Measurements from ENCODE around the gene TMPRSS11D. TPM values are rescaled to one million over a fixed set of nuclear protein-coding genes. Genes with fewer than 3 reads are reported as not detected.
A peak's percentile ranks its signal among the peaks of the same experiment; 100 is the strongest.

Gene TMPRSS11D
- total and polyA plus RNA-seq, 9 donors = not detected

DNA sequence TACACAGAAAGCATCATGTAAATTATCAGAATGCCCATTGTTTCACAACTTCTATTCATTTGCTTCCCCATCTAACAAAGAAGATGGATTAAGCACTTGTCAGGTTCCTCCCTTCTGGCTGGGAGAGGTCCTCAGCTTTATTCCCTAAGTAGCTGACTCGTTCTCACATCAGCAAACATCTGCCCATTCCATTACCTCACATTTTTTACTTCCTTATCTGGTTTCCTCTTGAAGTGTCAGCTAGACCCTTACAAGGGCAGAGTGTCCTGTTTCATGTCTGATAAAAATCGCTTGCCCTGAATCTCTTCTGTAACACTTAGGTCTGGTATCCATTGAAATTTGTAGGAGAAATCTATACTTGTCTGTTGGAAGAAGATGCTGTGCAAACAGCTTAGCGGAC, 44.7 kb upstream of the TMPRSS11D start:
- no peak overlapping the region for H3K27ac ChIP-seq
- intact Hi-C loops (cut with DNase I) = no loop called here
- no peaks in the 10 kb centered on the region for H3K36me3 ChIP-seq
- TF ChIP-seq EP300 (IDR thresholded peaks at IDR 0.05) (no peak), POLR2A (IDR thresholded peaks at IDR 0.05) (no peak)
- TF ChIP-seq, protein P1, sequence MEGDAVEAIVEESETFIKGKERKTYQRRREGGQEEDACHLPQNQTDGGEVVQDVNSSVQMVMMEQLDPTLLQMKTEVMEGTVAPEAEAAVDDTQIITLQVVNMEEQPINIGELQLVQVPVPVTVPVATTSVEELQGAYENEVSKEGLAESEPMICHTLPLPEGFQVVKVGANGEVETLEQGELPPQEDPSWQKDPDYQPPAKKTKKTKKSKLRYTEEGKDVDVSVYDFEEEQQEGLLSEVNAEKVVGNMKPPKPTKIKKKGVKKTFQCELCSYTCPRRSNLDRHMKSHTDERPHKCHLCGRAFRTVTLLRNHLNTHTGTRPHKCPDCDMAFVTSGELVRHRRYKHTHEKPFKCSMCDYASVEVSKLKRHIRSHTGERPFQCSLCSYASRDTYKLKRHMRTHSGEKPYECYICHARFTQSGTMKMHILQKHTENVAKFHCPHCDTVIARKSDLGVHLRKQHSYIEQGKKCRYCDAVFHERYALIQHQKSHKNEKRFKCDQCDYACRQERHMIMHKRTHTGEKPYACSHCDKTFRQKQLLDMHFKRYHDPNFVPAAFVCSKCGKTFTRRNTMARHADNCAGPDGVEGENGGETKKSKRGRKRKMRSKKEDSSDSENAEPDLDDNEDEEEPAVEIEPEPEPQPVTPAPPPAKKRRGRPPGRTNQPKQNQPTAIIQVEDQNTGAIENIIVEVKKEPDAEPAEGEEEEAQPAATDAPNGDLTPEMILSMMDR (IDR thresholded peaks at IDR 0.05) = no peak
- H3K27me3 ChIP-seq = no peaks in the 10 kb centered on the region
- DNase-seq = no peak
- 28 to 39% (median 32%) methylated on average over 3 of the region's 3 CpGs for WGBS, 3 donors
- no peaks in the 10 kb centered on the region for H3K4me1 ChIP-seq (ENCODE audit: insufficient read depth)
- H3K4me3 ChIP-seq = no peak overlapping the region
- peaks cover 0 to 5% of the 10 kb centered on the region in 2 donors for H3K9me3 ChIP-seq

GRCh38 chr4:67927251-67927650, 43.4 kb upstream of the TMPRSS11D start:
- intact Hi-C loops (cut with DNase I) = no loop called here
- peak in 1 of 5 donors; percentile 11 for DNase-seq
- 93 to 97% (median 96%) methylated on average over 3 of the region's 3 CpGs for WGBS, 3 donors

GRCh38 chr4:67926485-67926884, 42.7 kb upstream of the TMPRSS11D start:
- WGBS, 3 donors = 89 to 94% (median 94%) methylated on average over 7 of the region's 7 CpGs
- no peak overlapping the region for H3K4me3 ChIP-seq
- DNase-seq = no peak
- H3K9me3 ChIP-seq = peaks cover 0 to 5% of the 10 kb centered on the region in 2 donors
- no peaks in the 10 kb centered on the region for H3K36me3 ChIP-seq
- no peaks in the 10 kb centered on the region for H3K4me1 ChIP-seq (ENCODE audit: insufficient read depth)
- H3K27ac ChIP-seq = no peak overlapping the region
- TF ChIP-seq POLR2A (IDR thresholded peaks at IDR 0.05) (no peak), EP300 (IDR thresholded peaks at IDR 0.05) (no peak)
- TF ChIP-seq, protein P1 (IDR thresholded peaks at IDR 0.05) = no peak
- intact Hi-C loops (cut with DNase I) = no loop called here
- no peaks in the 10 kb centered on the region for H3K27me3 ChIP-seq

More at GRCh38 chr4:67927251-67927650, 43.4 kb upstream of the TMPRSS11D start:
- no peaks in the 10 kb centered on the region for H3K27me3 ChIP-seq
- no peaks in the 10 kb centered on the region for H3K36me3 ChIP-seq
- H3K4me3 ChIP-seq = no peak overlapping the region
- TF ChIP-seq, protein P1 (IDR thresholded peaks at IDR 0.05) = no peak
- TF ChIP-seq EP300 (IDR thresholded peaks at IDR 0.05) (no peak), POLR2A (IDR thresholded peaks at IDR 0.05) (no peak)
- peaks cover 0 to 5% of the 10 kb centered on the region in 2 donors for H3K9me3 ChIP-seq
- H3K27ac ChIP-seq = no peak overlapping the region
- H3K4me1 ChIP-seq (ENCODE audit: insufficient read depth) = no peaks in the 10 kb centered on the region

- no peaks in the 10 kb centered on the region for H3K27me3 ChIP-seq
- no peaks in the 10 kb centered on the region for H3K36me3 ChIP-seq
- no peak overlapping the region for H3K27ac ChIP-seq
- TF ChIP-seq, protein P1 (IDR thresholded peaks at IDR 0.05) = no peak
- TF ChIP-seq POLR2A (IDR thresholded peaks at IDR 0.05) = no peak
- TF ChIP-seq EP300 (IDR thresholded peaks at IDR 0.05) = no peak
- peaks cover 0 to 5% of the 10 kb centered on the region in 2 donors for H3K9me3 ChIP-seq
- H3K4me1 ChIP-seq (ENCODE audit: insufficient read depth) = no peaks in the 10 kb centered on the region
- H3K4me3 ChIP-seq = no peak overlapping the region
- DNase-seq = no peak
- 32% methylated on average over 4 of the region's 4 CpGs for WGBS, 3 donors
- intact Hi-C loops (cut with DNase I) = no loop called here
Observed at GRCh38 chr4:67922697-67923096, 38.9 kb upstream of the TMPRSS11D start.

Measured in ovary (tissue), 9 donors.